ENCODE data around the gene STX1B.
"Not testable (repeated sequence)": the region's sequence is repeated elsewhere in the genome, so short reads cannot be mapped to it uniquely, and the experiment has no call there.

STX1B gene

GRCh38 chr16:31023252-31023602 is 12.8 kb upstream of the STX1B start:
- Histone ChIP-seq H3K4me3 (ENCODE audit: low read depth in 1 of 2, low read length in 1 of 2) (no peak overlapping the region), H3K27ac (no peak overlapping the region), H3K4me1 (ENCODE audit: control insufficient read depth in 1 of 2, insufficient read depth in 1 of 2, low read depth in 1 of 2, low read length in 1 of 2) (peaks cover 0 to 11% of the 10 kb centered on the region in 2 experiments), H3K36me3 (no peaks in the 10 kb centered on the region), H3K9me3 (no peaks in the 10 kb centered on the region), H3K27me3 (no peaks in the 10 kb centered on the region)
- no peak for TF ChIP-seq CTCF (IDR thresholded peaks at IDR 0.05)

- Histone ChIP-seq H3K4me1 (ENCODE audit: control insufficient read depth in 1 of 2, insufficient read depth in 1 of 2, low read depth in 1 of 2, low read length in 1 of 2) (peaks cover 0 to 11% of the 10 kb centered on the region in 2 experiments), H3K36me3 (no peaks in the 10 kb centered on the region), H3K27ac (no peak overlapping the region), H3K9me3 (no peaks in the 10 kb centered on the region), H3K4me3 (ENCODE audit: low read depth in 1 of 2, low read length in 1 of 2) (no peak overlapping the region), H3K27me3 (no peaks in the 10 kb centered on the region)
- TF ChIP-seq CTCF (IDR thresholded peaks at IDR 0.05), result no peak
Observed at GRCh38 chr16:31022544-31023251, 12.3 kb upstream of the STX1B start.

GRCh38 chr16:31020536-31020935 is 10.1 kb upstream of the STX1B start:
- Histone ChIP-seq H3K4me1 (ENCODE audit: control insufficient read depth in 1 of 2, insufficient read depth in 1 of 2, low read depth in 1 of 2, low read length in 1 of 2) (peaks cover 0 to 5% of the 10 kb centered on the region in 2 experiments), H3K27me3 (no peaks in the 10 kb centered on the region), H3K9me3 (no peaks in the 10 kb centered on the region), H3K4me3 (ENCODE audit: low read depth in 1 of 2, low read length in 1 of 2) (no peak overlapping the region), H3K36me3 (no peaks in the 10 kb centered on the region), H3K27ac (no peak overlapping the region)
- no peak for TF ChIP-seq CTCF (IDR thresholded peaks at IDR 0.05)

- H3K27me3 ChIP-seq; H3K27ac ChIP-seq; H3K4me3 ChIP-seq (ENCODE audit: low read depth in 1 of 2, low read length in 1 of 2); H3K36me3 ChIP-seq; H3K9me3 ChIP-seq; H3K4me1 ChIP-seq (ENCODE audit: control insufficient read depth in 1 of 2, insufficient read depth in 1 of 2, low read depth in 1 of 2, low read length in 1 of 2): not testable (repeated sequence)
Observed at GRCh38 chr16:31017756-31018155, 7.3 kb upstream of the STX1B start.

- no peaks in the 10 kb centered on the region for H3K9me3 ChIP-seq
- no peaks in the 10 kb centered on the region for H3K4me1 ChIP-seq (ENCODE audit: control insufficient read depth in 1 of 2, insufficient read depth in 1 of 2, low read depth in 1 of 2, low read length in 1 of 2)
- no peak overlapping the region for H3K4me3 ChIP-seq (ENCODE audit: low read depth in 1 of 2, low read length in 1 of 2)
- H3K27me3 ChIP-seq, result peaks cover 13% of the 10 kb centered on the region
- no peak for TF ChIP-seq CTCF (IDR thresholded peaks at IDR 0.05)
- no peak overlapping the region for H3K27ac ChIP-seq
- H3K36me3 ChIP-seq, result no peaks in the 10 kb centered on the region
Observed at GRCh38 chr16:31016018-31016417, 5.6 kb upstream of the STX1B start.

GRCh38 chr16:31013292-31013691 is 2.9 kb upstream of the STX1B start:
- peaks cover 41% of the 10 kb centered on the region for H3K27me3 ChIP-seq
- H3K4me3 ChIP-seq (ENCODE audit: low read depth in 1 of 2, low read length in 1 of 2); H3K36me3 ChIP-seq; H3K9me3 ChIP-seq; H3K4me1 ChIP-seq (ENCODE audit: control insufficient read depth in 1 of 2, insufficient read depth in 1 of 2, low read depth in 1 of 2, low read length in 1 of 2): not testable (repeated sequence)
- H3K27ac ChIP-seq, result peak overlapping the region; percentile 63

GRCh38 chr16:31011815-31012214 is 1.4 kb upstream of the STX1B start:
- not testable (repeated sequence) for H3K36me3 ChIP-seq; H3K27ac ChIP-seq; H3K4me3 ChIP-seq (ENCODE audit: low read depth in 1 of 2, low read length in 1 of 2); H3K4me1 ChIP-seq (ENCODE audit: control insufficient read depth in 1 of 2, insufficient read depth in 1 of 2, low read depth in 1 of 2, low read length in 1 of 2); H3K9me3 ChIP-seq
- H3K27me3 ChIP-seq, result peaks cover 55% of the 10 kb centered on the region
